Subcutaneous abdominal adipose tissue (tissue), 5 donors: ENCODE measurements around the gene LRP1B.

Experiments
- H3K27ac ChIP-seq: one replicate; pipeline ENCODE4 v1.7.0; 2013; ENCODE audit warnings: low read depth, mild to moderate bottlenecking, inconsistent platforms, low read length, moderate library complexity
- H3K27me3 ChIP-seq, 5 donors: one replicate each; pipeline ENCODE4 v1.7.0; 2013; ENCODE audit warnings: low read length in 5 of 5, inconsistent platforms in 1 of 5; ENCODE audit not compliant: control insufficient read depth in 5 of 5, insufficient read depth in 4 of 5
- H3K36me3 ChIP-seq, 5 donors: one replicate each; pipeline ENCODE4 v1.7.0; 2013; ENCODE audit warnings: low read length in 5 of 5; ENCODE audit not compliant: control insufficient read depth in 5 of 5, insufficient read depth in 5 of 5
- H3K4me1 ChIP-seq, 5 donors: one replicate each; pipeline ENCODE4 v1.7.0; 2013; ENCODE audit warnings: low read length in 5 of 5, mild to moderate bottlenecking in 3 of 5, moderate library complexity in 1 of 5; ENCODE audit not compliant: control insufficient read depth in 5 of 5, insufficient read depth in 5 of 5
- H3K4me3 ChIP-seq, 5 donors: one replicate each; pipeline ENCODE4 v1.7.0; 2013; ENCODE audit warnings: low read length in 5 of 5, low read depth in 1 of 5
- H3K9ac ChIP-seq, 5 donors: one replicate each; pipeline ENCODE4 v1.7.0; 2013; ENCODE audit warnings: low read length in 5 of 5, mild to moderate bottlenecking in 4 of 5, moderate library complexity in 3 of 5
- H3K9me3 ChIP-seq, 5 donors: one replicate each; pipeline ENCODE4 v1.7.0; 2013; ENCODE audit warnings: low read length in 5 of 5; ENCODE audit not compliant: control insufficient read depth in 5 of 5
- donor health status: healthy.
- donor health status: healthy.
- donor health status: healthy.
- donor health status: healthy.
- donor health status: healthy.

The LRP1B gene

GRCh38 chr2:140589273-140589672, 1541.5 kb downstream of the LRP1B start:
- no peaks in the 10 kb centered on the region for H3K9me3 ChIP-seq
- H3K27ac ChIP-seq: no peak overlapping the region
- H3K9ac ChIP-seq: no peak overlapping the region
- no peaks in the 10 kb centered on the region for H3K36me3 ChIP-seq
- no peaks in the 10 kb centered on the region for H3K27me3 ChIP-seq
- no peak overlapping the region for H3K4me3 ChIP-seq
- no peaks in the 10 kb centered on the region for H3K4me1 ChIP-seq

DNA sequence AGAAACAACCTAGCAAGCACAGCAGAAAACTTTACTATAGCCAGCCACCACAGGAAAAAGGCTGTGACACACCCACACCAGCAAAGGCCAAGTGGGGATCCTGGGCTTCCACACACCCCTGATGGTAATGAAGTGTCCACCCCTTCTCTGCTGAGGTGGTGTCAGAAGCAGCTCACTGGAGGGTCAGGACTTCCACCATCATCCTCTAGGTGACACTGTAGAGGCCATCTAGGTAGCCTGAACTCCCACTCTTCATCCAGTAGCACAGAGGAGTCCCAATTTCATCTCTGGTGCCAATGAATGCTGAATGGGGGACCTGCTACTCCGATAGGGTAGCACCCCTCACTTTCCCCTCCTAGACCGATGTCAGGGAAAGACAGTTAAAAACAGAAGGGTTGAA, 1544.4 kb downstream of the LRP1B start:
- Histone ChIP-seq H3K4me3 (no peak overlapping the region), H3K9ac (no peak overlapping the region), H3K4me1 (no peaks in the 10 kb centered on the region), H3K27ac (no peak overlapping the region), H3K36me3 (no peaks in the 10 kb centered on the region), H3K9me3 (no peaks in the 10 kb centered on the region), H3K27me3 (no peaks in the 10 kb centered on the region)

DNA sequence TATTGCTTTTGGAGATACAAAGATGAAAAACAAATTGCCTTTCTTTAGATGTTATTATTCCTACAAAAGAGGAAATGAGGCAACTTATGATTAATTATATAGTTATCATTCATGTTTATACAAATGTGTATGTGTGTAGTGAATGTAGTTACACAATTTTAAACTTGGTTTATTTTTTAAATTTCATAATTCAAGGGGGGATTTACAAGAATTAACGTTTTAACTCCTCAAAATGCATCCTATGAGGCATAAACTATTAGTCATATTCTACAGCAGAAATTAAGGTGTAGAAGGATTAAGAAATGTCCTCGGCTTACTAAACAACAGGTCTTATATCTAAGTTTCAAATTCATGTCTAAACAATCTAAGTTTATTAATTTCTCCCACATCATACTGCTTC, 1545.8 kb downstream of the LRP1B start:
- H3K27me3 ChIP-seq: no peaks in the 10 kb centered on the region
- H3K4me1 ChIP-seq: peaks cover 0 to 8% (median 0%) of the 10 kb centered on the region in 5 donors
- H3K27ac ChIP-seq: no peak overlapping the region
- H3K4me3 ChIP-seq: no peak overlapping the region
- no peaks in the 10 kb centered on the region for H3K9me3 ChIP-seq
- H3K36me3 ChIP-seq: no peaks in the 10 kb centered on the region
- no peak overlapping the region for H3K9ac ChIP-seq

- Histone ChIP-seq H3K9me3 (no peaks in the 10 kb centered on the region), H3K9ac (no peak overlapping the region), H3K27ac (no peak overlapping the region), H3K4me1 (peaks cover 0 to 11% (median 0%) of the 10 kb centered on the region in 5 donors), H3K4me3 (no peak overlapping the region), H3K27me3 (no peaks in the 10 kb centered on the region), H3K36me3 (no peaks in the 10 kb centered on the region)
Measured at GRCh38 chr2:140584471-140584870, 1546.3 kb downstream of the LRP1B start.

- Histone ChIP-seq H3K36me3 (no peaks in the 10 kb centered on the region), H3K4me3 (no peak overlapping the region), H3K27ac (no peak overlapping the region), H3K9ac (no peak overlapping the region), H3K27me3 (no peaks in the 10 kb centered on the region), H3K9me3 (no peaks in the 10 kb centered on the region), H3K4me1 (peaks cover 0 to 15% (median 0%) of the 10 kb centered on the region in 5 donors)
Measured at GRCh38 chr2:140580532-140581151, 1550.2 kb downstream of the LRP1B start.

GRCh38 chr2:140577453-140577852, 1553.4 kb downstream of the LRP1B start:
- Histone ChIP-seq H3K27me3 (no peaks in the 10 kb centered on the region), H3K9ac (no peak overlapping the region), H3K4me1 (peaks cover 0 to 15% (median 0%) of the 10 kb centered on the region in 5 donors), H3K36me3 (no peaks in the 10 kb centered on the region), H3K4me3 (no peak overlapping the region), H3K9me3 (no peaks in the 10 kb centered on the region), H3K27ac (no peak overlapping the region)

- H3K9ac ChIP-seq: no peak overlapping the region
- no peak overlapping the region for H3K27ac ChIP-seq
- H3K27me3 ChIP-seq: no peaks in the 10 kb centered on the region
- no peak overlapping the region for H3K4me3 ChIP-seq
- H3K9me3 ChIP-seq: peaks cover 0 to 8% (median 4%) of the 10 kb centered on the region in 5 donors
- no peaks in the 10 kb centered on the region for H3K4me1 ChIP-seq
- H3K36me3 ChIP-seq: no peaks in the 10 kb centered on the region
Measured at GRCh38 chr2:140567734-140568133, 1563.1 kb downstream of the LRP1B start.

DNA sequence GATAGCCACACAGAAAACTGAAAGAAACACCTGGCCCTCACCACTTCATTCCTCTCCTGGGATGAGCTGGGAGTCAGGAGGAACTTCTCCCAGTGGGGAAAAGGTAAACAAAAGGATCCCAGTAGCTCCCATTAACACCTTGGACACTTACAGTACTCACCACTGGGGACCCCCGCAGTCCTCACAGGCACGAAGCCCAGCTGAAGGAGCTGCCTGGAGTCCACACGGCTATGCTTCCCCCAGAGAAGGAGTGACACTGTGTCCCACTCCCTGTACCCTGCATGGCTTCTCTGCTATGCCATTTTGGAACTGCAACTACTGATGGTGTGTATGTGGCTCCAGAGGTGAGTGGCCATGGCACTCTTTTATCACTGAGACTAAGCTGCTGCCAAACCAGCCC, 1565.1 kb downstream of the LRP1B start:
- H3K27me3 ChIP-seq: no peaks in the 10 kb centered on the region
- no peaks in the 10 kb centered on the region for H3K36me3 ChIP-seq
- H3K27ac ChIP-seq: no peak overlapping the region
- H3K4me3 ChIP-seq: no peak overlapping the region
- H3K4me1 ChIP-seq: no peaks in the 10 kb centered on the region
- H3K9me3 ChIP-seq: peaks cover 0 to 8% (median 4%) of the 10 kb centered on the region in 5 donors
- no peak overlapping the region for H3K9ac ChIP-seq

DNA sequence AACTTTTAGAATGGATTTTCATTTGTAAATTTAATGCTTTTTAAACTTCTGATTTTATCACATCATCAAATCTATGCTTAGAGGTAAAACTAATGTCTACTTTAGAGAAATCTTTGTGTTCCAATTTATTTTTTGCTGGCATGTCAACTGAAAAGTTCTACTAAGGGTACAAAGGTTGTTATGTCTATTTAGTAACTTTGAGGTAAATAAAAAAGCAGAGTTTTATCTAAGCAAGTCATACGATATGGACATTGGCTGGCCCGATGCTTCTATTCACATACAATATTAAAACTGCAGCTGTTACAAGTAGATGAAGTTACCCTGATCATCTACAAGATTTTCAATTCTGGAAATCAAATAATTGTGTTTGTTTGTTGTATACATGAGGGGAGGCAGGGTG, 1575.1 kb downstream of the LRP1B start:
- Histone ChIP-seq H3K27me3 (no peaks in the 10 kb centered on the region), H3K9me3 (no peaks in the 10 kb centered on the region), H3K4me3 (no peak overlapping the region), H3K36me3 (no peaks in the 10 kb centered on the region), H3K27ac (no peak overlapping the region), H3K4me1 (no peaks in the 10 kb centered on the region), H3K9ac (no peak overlapping the region)

DNA sequence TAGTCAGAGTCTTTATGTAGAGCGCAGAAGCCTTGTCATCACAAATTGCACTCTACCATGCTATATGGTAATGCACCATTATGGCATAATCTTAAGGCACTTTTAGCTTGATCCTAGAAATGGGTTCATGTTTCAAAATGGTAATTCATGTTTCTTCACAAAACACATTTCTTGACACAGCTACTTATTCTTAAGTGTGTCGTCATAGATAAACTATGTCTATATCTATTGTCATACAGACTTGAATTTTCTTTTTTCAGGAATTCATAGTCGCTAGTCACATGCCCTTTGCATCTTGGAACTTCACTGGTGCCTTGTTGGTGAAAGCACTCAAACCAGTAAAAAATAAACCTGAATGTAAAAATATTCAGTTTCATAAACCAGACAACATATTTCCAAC, 1578.2 kb downstream of the LRP1B start:
- Histone ChIP-seq H3K9ac (no peak overlapping the region), H3K27me3 (no peaks in the 10 kb centered on the region), H3K4me1 (no peaks in the 10 kb centered on the region), H3K4me3 (no peak overlapping the region), H3K36me3 (no peaks in the 10 kb centered on the region), H3K27ac (no peak overlapping the region), H3K9me3 (no peaks in the 10 kb centered on the region)

DNA sequence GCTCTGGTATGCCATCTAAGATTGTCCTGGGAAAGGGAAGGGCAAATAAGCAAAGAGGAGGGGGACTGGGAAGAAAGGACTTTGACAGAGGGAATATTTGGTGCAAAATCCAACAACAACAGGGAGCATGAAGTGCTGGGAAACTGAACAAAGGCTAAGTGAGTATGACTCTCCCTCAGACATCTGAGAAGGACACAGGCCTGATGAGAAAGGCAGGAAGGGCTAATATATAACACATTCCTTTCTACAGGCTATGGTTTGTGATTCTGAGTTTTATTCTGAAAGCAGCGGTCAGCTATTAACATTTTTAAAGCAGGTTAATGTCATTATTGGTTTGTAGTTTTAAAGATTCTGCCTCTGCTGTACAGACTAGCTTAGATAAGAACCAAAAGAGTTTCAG, 1579.5 kb downstream of the LRP1B start:
- H3K4me1 ChIP-seq: no peaks in the 10 kb centered on the region
- no peaks in the 10 kb centered on the region for H3K9me3 ChIP-seq
- no peak overlapping the region for H3K27ac ChIP-seq
- no peak overlapping the region for H3K9ac ChIP-seq
- H3K36me3 ChIP-seq: no peaks in the 10 kb centered on the region
- no peaks in the 10 kb centered on the region for H3K27me3 ChIP-seq
- H3K4me3 ChIP-seq: no peak overlapping the region
